ENCODE measurements around the gene PRKG2.

The PRKG2 gene

DNA sequence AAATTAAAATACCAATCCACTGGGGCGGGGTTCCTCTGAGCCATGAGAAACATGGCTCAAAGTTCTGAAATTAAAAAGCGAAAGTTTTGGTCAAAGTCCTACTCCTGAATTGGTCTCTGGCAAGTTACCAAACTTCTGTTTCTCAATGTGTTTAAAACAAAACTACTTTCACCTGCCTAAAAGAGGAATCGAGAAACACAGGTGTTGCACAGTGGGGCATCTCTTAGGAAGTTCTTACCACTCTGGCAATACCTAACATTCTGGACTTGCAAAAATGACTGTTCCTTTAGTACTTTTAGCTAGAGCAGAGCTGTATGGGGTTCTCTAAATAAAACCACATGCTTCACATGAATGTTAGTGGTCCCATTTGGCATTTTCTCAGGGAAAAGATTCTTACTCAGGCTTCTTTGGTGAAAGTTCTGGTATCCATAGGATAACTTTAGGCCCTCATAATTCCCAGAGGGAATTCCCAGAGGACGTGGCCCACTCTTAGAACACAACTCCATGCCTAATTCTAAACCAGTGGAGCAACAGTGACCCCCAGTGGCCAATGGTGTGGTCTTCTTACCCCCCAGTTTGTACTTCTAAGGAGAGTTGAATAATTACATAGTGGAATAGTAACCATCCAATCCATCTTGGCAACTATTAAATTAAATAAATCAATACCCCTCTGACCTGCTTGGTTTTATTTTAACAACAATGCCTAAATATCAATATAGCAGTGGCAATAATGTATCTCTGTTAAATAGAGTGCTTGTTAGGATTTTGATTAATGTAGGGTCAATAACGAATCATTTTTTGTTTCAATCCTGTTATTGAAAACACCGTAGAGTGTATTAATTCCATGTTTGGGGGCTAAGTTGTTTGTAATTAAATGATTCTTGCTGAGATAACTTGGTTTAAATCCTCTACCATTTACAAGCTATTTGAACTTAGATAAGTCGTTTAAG lies 162.6 kb downstream of the PRKG2 start:
- Histone ChIP-seq H3K9me3 (ENCODE audit: low read length) (no peaks in the 10 kb centered on the region), H3K4me1 (ENCODE audit: insufficient read depth, low read length) (no peaks in the 10 kb centered on the region), H2AFZ (ENCODE audit: low read depth, low read length) (no peak overlapping the region), H3K36me3 (ENCODE audit: insufficient read depth, low read length) (no peaks in the 10 kb centered on the region), H3K4me3 (ENCODE audit: low read length) (no peak overlapping the region), H3K27me3 (ENCODE audit: insufficient read depth, low read length) (no peaks in the 10 kb centered on the region)

DNA sequence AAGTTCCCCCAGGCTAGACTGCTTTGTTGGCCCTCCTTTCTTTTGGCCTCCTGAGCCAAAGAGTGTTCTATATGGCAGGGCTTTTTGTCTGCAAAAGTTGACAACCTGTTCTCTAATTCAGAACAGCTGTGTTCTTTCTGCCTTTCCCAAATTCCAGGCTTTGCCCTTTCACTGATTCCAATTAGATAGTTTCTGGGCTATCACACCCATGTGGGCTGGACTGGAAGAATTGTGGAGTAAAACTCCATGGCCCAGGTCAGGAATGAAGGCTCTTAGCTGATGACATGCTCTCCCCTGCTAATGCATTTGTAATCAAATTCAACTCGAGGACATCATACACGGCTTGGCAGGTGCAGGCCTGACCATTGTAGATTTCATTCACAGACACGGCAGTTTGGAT lies 165.1 kb downstream of the PRKG2 start:
- Histone ChIP-seq H2AFZ (ENCODE audit: low read depth, low read length) (no peak overlapping the region), H3K36me3 (ENCODE audit: insufficient read depth, low read length) (no peaks in the 10 kb centered on the region), H3K27me3 (ENCODE audit: insufficient read depth, low read length) (no peaks in the 10 kb centered on the region), H3K9me3 (ENCODE audit: low read length) (no peaks in the 10 kb centered on the region), H3K4me3 (ENCODE audit: low read length) (no peak overlapping the region), H3K4me1 (ENCODE audit: insufficient read depth, low read length) (no peaks in the 10 kb centered on the region)

DNA sequence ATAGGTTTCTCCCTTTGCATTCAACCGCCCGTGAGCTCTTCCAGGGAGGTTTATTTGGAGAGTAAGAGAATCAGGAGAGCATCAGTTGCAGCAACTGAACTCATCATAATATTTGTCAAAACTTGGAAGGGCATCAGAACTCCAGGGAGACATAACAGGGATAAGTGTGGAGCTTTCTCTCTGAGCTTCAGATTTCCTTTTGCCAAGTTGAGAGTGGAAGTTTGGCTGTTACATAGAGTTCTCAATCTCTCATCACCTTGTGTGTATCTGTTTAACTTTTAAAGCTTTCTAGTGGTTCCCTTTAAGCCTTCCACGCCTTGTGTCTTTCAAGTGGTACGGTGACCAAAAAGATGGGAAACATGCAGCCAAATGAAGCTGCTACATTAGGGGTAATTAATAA lies 165.7 kb downstream of the PRKG2 start:
- Histone ChIP-seq H3K27me3 (ENCODE audit: insufficient read depth, low read length) (no peaks in the 10 kb centered on the region), H2AFZ (ENCODE audit: low read depth, low read length) (no peak overlapping the region), H3K36me3 (ENCODE audit: insufficient read depth, low read length) (no peaks in the 10 kb centered on the region), H3K4me3 (ENCODE audit: low read length) (no peak overlapping the region), H3K4me1 (ENCODE audit: insufficient read depth, low read length) (no peaks in the 10 kb centered on the region), H3K9me3 (ENCODE audit: low read length) (no peaks in the 10 kb centered on the region)

DNA sequence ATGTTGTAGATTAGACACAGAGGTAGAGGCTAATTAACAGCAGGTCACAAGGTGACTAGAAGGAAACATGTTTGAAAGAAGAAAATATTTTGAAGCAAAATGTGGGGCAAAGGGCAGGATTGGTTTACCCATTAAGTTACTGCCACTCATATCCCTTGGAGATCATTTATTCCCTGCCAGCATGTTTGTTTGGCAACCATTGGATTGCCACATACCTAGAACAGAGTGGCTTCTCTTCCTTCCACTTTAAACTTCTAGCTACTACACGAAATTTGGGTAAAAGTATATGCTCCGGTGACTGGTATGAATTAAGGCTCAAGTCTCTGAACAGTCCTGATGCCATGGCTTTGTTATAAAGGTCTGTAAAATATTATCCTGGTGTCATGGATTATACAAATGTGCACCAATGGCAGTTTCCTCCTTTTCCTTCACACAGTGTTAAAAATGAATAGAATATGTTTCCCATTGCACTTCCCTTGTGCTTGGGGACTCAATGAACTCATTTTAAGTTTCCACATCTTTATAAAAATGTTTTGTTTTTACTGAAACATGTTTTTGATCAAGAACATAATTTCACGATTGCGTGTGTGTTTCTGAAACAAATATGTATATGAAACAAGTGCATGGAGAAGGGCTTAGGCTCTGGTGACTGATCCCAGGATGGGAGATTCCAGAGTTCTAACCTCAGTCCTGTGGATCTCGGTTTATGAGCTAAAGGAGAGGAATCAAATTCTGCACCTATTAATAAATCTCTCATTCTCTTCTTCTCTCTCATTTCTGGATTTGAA lies 172.2 kb downstream of the PRKG2 start:
- H3K4me3 ChIP-seq (ENCODE audit: low read length) = no peak overlapping the region
- H2AFZ ChIP-seq (ENCODE audit: low read depth, low read length) = no peak overlapping the region
- no peaks in the 10 kb centered on the region for H3K27me3 ChIP-seq (ENCODE audit: insufficient read depth, low read length)
- no peaks in the 10 kb centered on the region for H3K36me3 ChIP-seq (ENCODE audit: insufficient read depth, low read length)
- H3K9me3 ChIP-seq (ENCODE audit: low read length) = no peaks in the 10 kb centered on the region
- H3K4me1 ChIP-seq (ENCODE audit: insufficient read depth, low read length) = no peaks in the 10 kb centered on the region

DNA sequence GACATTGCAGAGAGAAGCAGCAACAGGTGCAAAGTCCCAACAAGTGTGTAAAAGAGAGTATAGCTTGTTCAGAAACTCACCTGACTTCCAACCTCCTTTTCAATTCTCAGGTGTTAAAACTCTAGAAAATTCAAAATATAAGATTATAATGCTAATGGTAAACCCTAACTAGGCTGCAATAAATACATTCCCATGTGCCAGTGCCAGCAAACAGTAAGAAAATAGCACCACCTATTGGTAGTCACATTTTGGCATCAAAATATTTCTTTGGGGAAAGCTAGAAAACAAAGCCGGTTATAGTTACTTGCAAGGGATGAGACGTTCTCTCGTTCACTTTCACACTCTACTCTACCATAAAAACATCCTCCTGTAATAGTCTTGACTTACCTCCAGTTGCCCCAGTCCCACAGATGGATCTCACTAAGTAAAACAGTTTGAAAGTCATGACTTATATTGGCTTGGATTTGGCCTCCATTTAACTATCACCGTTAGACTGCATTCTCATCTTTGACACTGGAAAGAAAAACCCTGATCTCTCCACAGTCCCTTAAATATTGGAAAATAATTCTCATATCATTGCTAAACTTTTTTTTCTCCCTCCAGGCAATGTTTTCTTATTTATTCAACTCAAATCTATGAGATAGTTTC lies 174.9 kb downstream of the PRKG2 start:
- H3K4me3 ChIP-seq (ENCODE audit: low read length) = no peak overlapping the region
- H3K4me1 ChIP-seq (ENCODE audit: insufficient read depth, low read length) = no peaks in the 10 kb centered on the region
- no peaks in the 10 kb centered on the region for H3K36me3 ChIP-seq (ENCODE audit: insufficient read depth, low read length)
- no peaks in the 10 kb centered on the region for H3K27me3 ChIP-seq (ENCODE audit: insufficient read depth, low read length)
- no peak overlapping the region for H2AFZ ChIP-seq (ENCODE audit: low read depth, low read length)
- H3K9me3 ChIP-seq (ENCODE audit: low read length) = no peaks in the 10 kb centered on the region

DNA sequence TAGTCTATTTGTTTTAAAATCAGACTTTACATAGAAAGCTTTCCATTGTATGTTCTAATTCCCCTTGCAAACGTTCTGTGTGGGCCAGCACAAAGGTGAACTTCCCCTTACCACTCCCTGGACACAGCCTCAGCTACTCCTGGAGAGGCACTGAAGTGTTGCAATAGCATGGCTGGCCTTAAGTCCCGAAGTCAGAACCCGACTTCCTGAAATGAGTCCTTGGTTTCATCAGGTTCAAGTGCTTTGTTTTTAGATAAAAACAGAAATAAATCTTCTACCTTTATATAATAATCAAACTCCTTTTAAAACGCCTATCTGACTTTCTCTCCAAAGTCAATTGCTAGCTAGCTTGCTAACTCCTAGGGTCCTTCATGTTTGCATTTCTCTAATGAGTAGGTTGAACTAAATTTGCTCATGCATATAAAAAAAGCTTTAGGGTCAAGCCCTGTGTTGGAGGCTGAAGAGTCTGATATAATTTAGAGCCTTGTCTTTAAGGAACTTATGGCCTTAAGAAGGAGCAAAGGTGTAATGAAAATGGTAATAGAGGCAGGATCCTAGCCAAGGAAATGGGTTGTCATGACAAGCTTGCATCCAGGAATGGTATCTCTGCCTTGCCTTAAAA lies 175.6 kb downstream of the PRKG2 start:
- H3K27me3 ChIP-seq (ENCODE audit: insufficient read depth, low read length) = no peaks in the 10 kb centered on the region
- no peaks in the 10 kb centered on the region for H3K4me1 ChIP-seq (ENCODE audit: insufficient read depth, low read length)
- no peak overlapping the region for H2AFZ ChIP-seq (ENCODE audit: low read depth, low read length)
- no peaks in the 10 kb centered on the region for H3K36me3 ChIP-seq (ENCODE audit: insufficient read depth, low read length)
- no peak overlapping the region for H3K4me3 ChIP-seq (ENCODE audit: low read length)
- no peaks in the 10 kb centered on the region for H3K9me3 ChIP-seq (ENCODE audit: low read length)

DNA sequence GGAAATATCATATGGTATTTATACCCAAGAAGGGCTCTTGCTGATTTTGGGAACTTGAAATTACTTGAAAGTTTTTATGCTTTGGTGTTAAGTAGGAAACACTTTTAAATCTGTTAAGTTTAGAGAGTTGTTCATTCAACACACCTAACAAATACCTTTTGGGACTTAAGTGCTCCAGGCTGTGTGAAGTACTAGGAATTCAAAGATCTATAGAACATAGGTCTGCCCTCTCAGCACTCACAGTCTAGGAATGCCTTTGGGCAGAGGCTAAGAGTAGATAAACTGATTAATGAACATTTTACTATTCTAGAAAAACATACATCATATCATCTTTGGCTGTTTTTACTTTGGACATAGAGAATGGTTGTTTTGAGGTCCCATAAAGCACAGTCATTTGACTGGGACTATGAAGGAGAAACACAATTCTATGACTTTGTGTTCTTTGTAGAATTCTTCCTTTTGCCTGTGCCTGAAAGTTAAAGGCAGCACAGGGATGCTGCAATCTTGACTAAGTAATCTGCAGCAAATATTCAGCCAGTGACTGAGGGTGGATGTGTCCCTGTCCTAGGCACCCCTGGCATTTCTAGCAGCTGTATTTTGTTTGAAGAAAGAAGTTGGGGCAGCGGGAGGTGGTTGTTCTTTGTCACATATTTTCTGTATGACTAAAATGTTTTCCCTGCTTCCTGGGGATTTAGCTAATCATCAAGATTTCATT lies 176.2 kb downstream of the PRKG2 start:
- Histone ChIP-seq H3K27me3 (ENCODE audit: insufficient read depth, low read length) (peaks cover 4% of the 10 kb centered on the region), H3K4me3 (ENCODE audit: low read length) (no peak overlapping the region), H3K36me3 (ENCODE audit: insufficient read depth, low read length) (no peaks in the 10 kb centered on the region), H2AFZ (ENCODE audit: low read depth, low read length) (no peak overlapping the region), H3K9me3 (ENCODE audit: low read length) (no peaks in the 10 kb centered on the region), H3K4me1 (ENCODE audit: insufficient read depth, low read length) (no peaks in the 10 kb centered on the region)
